ENCODE measurements around the gene HIF1A.

DNA sequence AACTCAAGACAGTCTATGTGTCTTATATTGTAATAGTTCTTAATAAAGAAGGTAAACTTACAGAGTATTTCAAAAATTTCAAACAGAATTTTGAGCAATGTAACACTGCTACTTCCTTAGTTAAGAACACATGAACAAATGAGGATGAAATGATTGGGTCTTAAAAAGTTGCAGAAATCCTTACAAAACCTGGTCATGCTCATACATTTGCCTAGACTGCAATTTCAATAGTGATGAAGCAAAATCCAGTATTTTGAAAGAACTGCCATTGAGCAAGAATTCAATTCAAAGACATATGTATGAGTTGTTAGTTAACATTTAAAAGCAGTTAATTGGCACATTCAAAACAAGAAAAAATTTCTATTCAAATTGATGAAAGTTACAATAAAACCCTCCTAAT is 17.8 kb upstream of the HIF1A start:
- TF ChIP-seq, protein P1, sequence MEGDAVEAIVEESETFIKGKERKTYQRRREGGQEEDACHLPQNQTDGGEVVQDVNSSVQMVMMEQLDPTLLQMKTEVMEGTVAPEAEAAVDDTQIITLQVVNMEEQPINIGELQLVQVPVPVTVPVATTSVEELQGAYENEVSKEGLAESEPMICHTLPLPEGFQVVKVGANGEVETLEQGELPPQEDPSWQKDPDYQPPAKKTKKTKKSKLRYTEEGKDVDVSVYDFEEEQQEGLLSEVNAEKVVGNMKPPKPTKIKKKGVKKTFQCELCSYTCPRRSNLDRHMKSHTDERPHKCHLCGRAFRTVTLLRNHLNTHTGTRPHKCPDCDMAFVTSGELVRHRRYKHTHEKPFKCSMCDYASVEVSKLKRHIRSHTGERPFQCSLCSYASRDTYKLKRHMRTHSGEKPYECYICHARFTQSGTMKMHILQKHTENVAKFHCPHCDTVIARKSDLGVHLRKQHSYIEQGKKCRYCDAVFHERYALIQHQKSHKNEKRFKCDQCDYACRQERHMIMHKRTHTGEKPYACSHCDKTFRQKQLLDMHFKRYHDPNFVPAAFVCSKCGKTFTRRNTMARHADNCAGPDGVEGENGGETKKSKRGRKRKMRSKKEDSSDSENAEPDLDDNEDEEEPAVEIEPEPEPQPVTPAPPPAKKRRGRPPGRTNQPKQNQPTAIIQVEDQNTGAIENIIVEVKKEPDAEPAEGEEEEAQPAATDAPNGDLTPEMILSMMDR (IDR thresholded peaks at IDR 0.05; ENCODE audit: insufficient read depth, low read depth, low read length), result no peak
- TF ChIP-seq EZH2 (IDR thresholded peaks at IDR 0.05; ENCODE audit: insufficient read depth, low read length), result no peak
